ENCODE results near the gene OPA1. TPM values are rescaled to one million over a fixed set of nuclear protein-coding genes. Genes with fewer than 3 reads are reported as not detected.
A peak's percentile ranks its signal among the peaks of the same experiment; 100 is the strongest.

Gene OPA1
- polyA plus RNA-seq, 1 donor, result 45.5 TPM

DNA sequence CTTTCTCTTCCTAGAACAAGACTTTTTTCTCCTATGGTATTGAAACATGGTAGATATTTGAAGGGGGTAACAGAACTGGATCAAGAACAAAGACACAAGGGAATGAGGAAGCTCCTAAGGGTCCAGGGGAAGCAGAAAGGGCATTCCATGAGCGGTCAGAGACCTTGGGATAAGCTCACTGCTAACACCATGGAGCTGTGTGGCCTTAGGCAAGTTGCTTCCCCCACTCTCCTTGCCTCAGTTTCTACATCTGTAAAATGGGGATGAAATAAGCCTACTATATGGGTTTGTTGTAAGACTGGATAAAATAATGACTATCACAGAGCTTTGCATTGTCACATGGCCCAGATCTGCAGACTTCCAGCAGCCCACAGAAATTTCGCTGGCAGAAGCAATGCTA is 139.8 kb downstream of the OPA1 start:
- no peaks in the 10 kb centered on the region for H3K27me3 ChIP-seq (ENCODE audit: control insufficient read depth, insufficient read depth, low read length)
- no peak for DNase-seq
- H3K9me3 ChIP-seq (ENCODE audit: control insufficient read depth, low read depth, low read length), result no peaks in the 10 kb centered on the region
- H3K4me3 ChIP-seq (ENCODE audit: low read length), result no peak overlapping the region
- WGBS (ENCODE audit: insufficient coverage, low lambda C conversion rate), result no CpG with 5 or more reads among the region's 2 CpGs
- peaks cover 14% of the 10 kb centered on the region for H3K4me1 ChIP-seq (ENCODE audit: control insufficient read depth, insufficient read depth, low read length)
- H3K36me3 ChIP-seq (ENCODE audit: control insufficient read depth, insufficient read depth, low read length), result no peaks in the 10 kb centered on the region
- peak overlapping the region; percentile 86 for H3K27ac ChIP-seq (ENCODE audit: low read length)

DNA sequence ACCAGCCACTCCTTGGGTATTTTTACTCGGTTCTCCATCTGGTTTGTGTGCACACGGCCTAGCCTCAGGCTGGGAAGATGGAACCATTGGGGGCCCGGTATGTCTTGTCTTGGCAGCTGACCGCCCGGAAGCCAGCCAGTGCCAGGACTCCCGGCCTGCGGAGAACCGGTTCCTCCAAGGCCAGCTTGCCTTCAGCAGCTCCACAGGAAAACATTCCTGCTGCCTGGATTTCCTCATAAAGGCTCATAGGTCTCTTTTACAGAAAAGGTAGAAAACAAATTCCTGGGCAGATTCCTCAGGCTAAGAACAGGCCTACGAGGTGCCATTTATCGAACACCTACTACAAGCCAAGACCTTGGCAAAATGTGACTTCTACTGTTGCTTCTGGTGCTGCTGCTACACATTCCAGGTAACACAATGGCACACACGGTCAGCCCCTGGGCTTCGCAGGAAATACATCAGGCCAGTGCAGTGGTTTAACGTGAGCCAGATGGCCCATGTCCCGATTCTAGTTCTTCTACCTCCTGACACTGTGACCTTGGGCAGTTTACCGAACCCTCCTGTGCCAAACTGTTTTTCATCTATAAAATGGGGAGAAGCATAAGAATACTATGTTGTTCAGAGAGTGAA is 141.8 kb downstream of the OPA1 start:
- DNase-seq, result no peak
- WGBS (ENCODE audit: insufficient coverage, low lambda C conversion rate), result 80% methylated on average over 4 of the region's 15 CpGs
- Histone ChIP-seq H3K4me1 (ENCODE audit: control insufficient read depth, insufficient read depth, low read length) (peaks cover 14% of the 10 kb centered on the region), H3K27me3 (ENCODE audit: control insufficient read depth, insufficient read depth, low read length) (no peaks in the 10 kb centered on the region), H3K36me3 (ENCODE audit: control insufficient read depth, insufficient read depth, low read length) (no peaks in the 10 kb centered on the region), H3K4me3 (ENCODE audit: low read length) (no peak overlapping the region), H3K9me3 (ENCODE audit: control insufficient read depth, low read depth, low read length) (no peaks in the 10 kb centered on the region), H3K27ac (ENCODE audit: low read length) (no peak overlapping the region)

GRCh38 chr3:193735850-193736249 is 142.8 kb downstream of the OPA1 start:
- Histone ChIP-seq H3K27me3 (ENCODE audit: control insufficient read depth, insufficient read depth, low read length) (no peaks in the 10 kb centered on the region), H3K27ac (ENCODE audit: low read length) (no peak overlapping the region), H3K36me3 (ENCODE audit: control insufficient read depth, insufficient read depth, low read length) (no peaks in the 10 kb centered on the region), H3K9me3 (ENCODE audit: control insufficient read depth, low read depth, low read length) (no peaks in the 10 kb centered on the region), H3K4me1 (ENCODE audit: control insufficient read depth, insufficient read depth, low read length) (peaks cover 14% of the 10 kb centered on the region), H3K4me3 (ENCODE audit: low read length) (no peak overlapping the region)
- no peak for DNase-seq

- Histone ChIP-seq H3K27ac (ENCODE audit: low read length) (no peak overlapping the region), H3K9me3 (ENCODE audit: control insufficient read depth, low read depth, low read length) (no peaks in the 10 kb centered on the region), H3K27me3 (ENCODE audit: control insufficient read depth, insufficient read depth, low read length) (no peaks in the 10 kb centered on the region), H3K4me3 (ENCODE audit: low read length) (no peak overlapping the region), H3K36me3 (ENCODE audit: control insufficient read depth, insufficient read depth, low read length) (no peaks in the 10 kb centered on the region), H3K4me1 (ENCODE audit: control insufficient read depth, insufficient read depth, low read length) (peaks cover 14% of the 10 kb centered on the region)
- no peak for DNase-seq
- no CpG with 5 or more reads among the region's 8 CpGs for WGBS (ENCODE audit: insufficient coverage, low lambda C conversion rate)
Measured at GRCh38 chr3:193736616-193737015, 143.6 kb downstream of the OPA1 start.

GRCh38 chr3:193737191-193737751 is 144.3 kb downstream of the OPA1 start:
- 100% methylated on average over 3 of the region's 17 CpGs for WGBS (ENCODE audit: insufficient coverage, low lambda C conversion rate)
- no peaks in the 10 kb centered on the region for H3K9me3 ChIP-seq (ENCODE audit: control insufficient read depth, low read depth, low read length)
- no peaks in the 10 kb centered on the region for H3K36me3 ChIP-seq (ENCODE audit: control insufficient read depth, insufficient read depth, low read length)
- no peaks in the 10 kb centered on the region for H3K27me3 ChIP-seq (ENCODE audit: control insufficient read depth, insufficient read depth, low read length)
- H3K27ac ChIP-seq (ENCODE audit: low read length), result no peak overlapping the region
- no peak overlapping the region for H3K4me3 ChIP-seq (ENCODE audit: low read length)
- peaks cover 8% of the 10 kb centered on the region for H3K4me1 ChIP-seq (ENCODE audit: control insufficient read depth, insufficient read depth, low read length)
- no peak for DNase-seq

GRCh38 chr3:193742628-193743027 is 149.6 kb downstream of the OPA1 start:
- no peaks in the 10 kb centered on the region for H3K27me3 ChIP-seq (ENCODE audit: control insufficient read depth, insufficient read depth, low read length)
- peak overlapping the region; percentile 82 for H3K27ac ChIP-seq (ENCODE audit: low read length)
- peaks cover 29% of the 10 kb centered on the region for H3K4me1 ChIP-seq (ENCODE audit: control insufficient read depth, insufficient read depth, low read length)
- H3K36me3 ChIP-seq (ENCODE audit: control insufficient read depth, insufficient read depth, low read length), result no peaks in the 10 kb centered on the region
- peak in 1 of 2 donors; percentile 20 for DNase-seq
- WGBS (ENCODE audit: insufficient coverage, low lambda C conversion rate), result 100% methylated on average over 1 of the region's 4 CpGs
- no peaks in the 10 kb centered on the region for H3K9me3 ChIP-seq (ENCODE audit: control insufficient read depth, low read depth, low read length)
- no peak overlapping the region for H3K4me3 ChIP-seq (ENCODE audit: low read length)

DNA sequence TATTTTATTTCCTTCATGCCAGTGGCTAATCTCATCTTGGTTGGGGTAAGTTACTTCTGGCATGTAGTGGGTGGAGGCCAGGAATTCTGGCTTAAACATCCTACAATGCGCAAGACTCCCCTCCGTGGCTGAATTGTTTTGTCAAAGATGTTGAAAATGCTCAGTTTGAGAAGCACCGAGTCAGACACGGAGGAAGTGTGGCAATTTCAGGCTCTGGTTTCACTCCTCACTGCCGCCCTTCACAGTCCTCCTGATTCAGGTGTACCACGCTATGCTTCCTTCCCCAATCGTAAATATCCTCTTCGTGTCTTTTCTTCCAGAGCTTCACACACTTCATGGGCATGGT is 150.7 kb downstream of the OPA1 start:
- Histone ChIP-seq H3K27me3 (ENCODE audit: control insufficient read depth, insufficient read depth, low read length) (no peaks in the 10 kb centered on the region), H3K27ac (ENCODE audit: low read length) (peak overlapping the region; percentile 82), H3K9me3 (ENCODE audit: control insufficient read depth, low read depth, low read length) (no peaks in the 10 kb centered on the region), H3K4me1 (ENCODE audit: control insufficient read depth, insufficient read depth, low read length) (peaks cover 29% of the 10 kb centered on the region), H3K36me3 (ENCODE audit: control insufficient read depth, insufficient read depth, low read length) (no peaks in the 10 kb centered on the region), H3K4me3 (ENCODE audit: low read length) (peak overlapping the region; percentile 24)
- DNase-seq, result no peak
- no CpG with 5 or more reads among the region's 8 CpGs for WGBS (ENCODE audit: insufficient coverage, low lambda C conversion rate)

GRCh38 chr3:193744048-193744821 is 151.2 kb downstream of the OPA1 start:
- no peaks in the 10 kb centered on the region for H3K27me3 ChIP-seq (ENCODE audit: control insufficient read depth, insufficient read depth, low read length)
- H3K36me3 ChIP-seq (ENCODE audit: control insufficient read depth, insufficient read depth, low read length), result no peaks in the 10 kb centered on the region
- H3K9me3 ChIP-seq (ENCODE audit: control insufficient read depth, low read depth, low read length), result no peaks in the 10 kb centered on the region
- peak overlapping the region; percentile 24 for H3K4me3 ChIP-seq (ENCODE audit: low read length)
- H3K27ac ChIP-seq (ENCODE audit: low read length), result peak overlapping the region; percentile 82
- no CpG with 5 or more reads among the region's 13 CpGs for WGBS (ENCODE audit: insufficient coverage, low lambda C conversion rate)
- peaks cover 29% of the 10 kb centered on the region for H3K4me1 ChIP-seq (ENCODE audit: control insufficient read depth, insufficient read depth, low read length)
- peak; percentile 94 to 97 for DNase-seq

GRCh38 chr3:193744822-193745684 is 152.0 kb downstream of the OPA1 start:
- H3K9me3 ChIP-seq (ENCODE audit: control insufficient read depth, low read depth, low read length), result no peaks in the 10 kb centered on the region
- no peaks in the 10 kb centered on the region for H3K27me3 ChIP-seq (ENCODE audit: control insufficient read depth, insufficient read depth, low read length)
- H3K4me1 ChIP-seq (ENCODE audit: control insufficient read depth, insufficient read depth, low read length), result peaks cover 29% of the 10 kb centered on the region
- no peaks in the 10 kb centered on the region for H3K36me3 ChIP-seq (ENCODE audit: control insufficient read depth, insufficient read depth, low read length)
- H3K4me3 ChIP-seq (ENCODE audit: low read length), result no peak overlapping the region
- peak; percentile 69 to 89 for DNase-seq
- H3K27ac ChIP-seq (ENCODE audit: low read length), result peak overlapping the region; percentile 82
- no CpG with 5 or more reads among the region's 9 CpGs for WGBS (ENCODE audit: insufficient coverage, low lambda C conversion rate)

- Histone ChIP-seq H3K27ac (ENCODE audit: low read length) (no peak overlapping the region), H3K4me3 (ENCODE audit: low read length) (no peak overlapping the region), H3K9me3 (ENCODE audit: control insufficient read depth, low read depth, low read length) (no peaks in the 10 kb centered on the region), H3K27me3 (ENCODE audit: control insufficient read depth, insufficient read depth, low read length) (no peaks in the 10 kb centered on the region), H3K36me3 (ENCODE audit: control insufficient read depth, insufficient read depth, low read length) (no peaks in the 10 kb centered on the region), H3K4me1 (ENCODE audit: control insufficient read depth, insufficient read depth, low read length) (peaks cover 29% of the 10 kb centered on the region)
- 91% methylated on average over 4 of the region's 5 CpGs for WGBS (ENCODE audit: insufficient coverage, low lambda C conversion rate)
- no peak for DNase-seq
Measured at GRCh38 chr3:193746832-193747231, 153.8 kb downstream of the OPA1 start.

Measured in large intestine (tissue), 3 donors.